ENCODE measurements around the gene KAT2A. TPM values are rescaled to one million over a fixed set of nuclear protein-coding genes. Genes with fewer than 3 reads are reported as not detected.

KAT2A gene
- polyA plus RNA-seq, 1 experiment, result 25.2 TPM

DNA sequence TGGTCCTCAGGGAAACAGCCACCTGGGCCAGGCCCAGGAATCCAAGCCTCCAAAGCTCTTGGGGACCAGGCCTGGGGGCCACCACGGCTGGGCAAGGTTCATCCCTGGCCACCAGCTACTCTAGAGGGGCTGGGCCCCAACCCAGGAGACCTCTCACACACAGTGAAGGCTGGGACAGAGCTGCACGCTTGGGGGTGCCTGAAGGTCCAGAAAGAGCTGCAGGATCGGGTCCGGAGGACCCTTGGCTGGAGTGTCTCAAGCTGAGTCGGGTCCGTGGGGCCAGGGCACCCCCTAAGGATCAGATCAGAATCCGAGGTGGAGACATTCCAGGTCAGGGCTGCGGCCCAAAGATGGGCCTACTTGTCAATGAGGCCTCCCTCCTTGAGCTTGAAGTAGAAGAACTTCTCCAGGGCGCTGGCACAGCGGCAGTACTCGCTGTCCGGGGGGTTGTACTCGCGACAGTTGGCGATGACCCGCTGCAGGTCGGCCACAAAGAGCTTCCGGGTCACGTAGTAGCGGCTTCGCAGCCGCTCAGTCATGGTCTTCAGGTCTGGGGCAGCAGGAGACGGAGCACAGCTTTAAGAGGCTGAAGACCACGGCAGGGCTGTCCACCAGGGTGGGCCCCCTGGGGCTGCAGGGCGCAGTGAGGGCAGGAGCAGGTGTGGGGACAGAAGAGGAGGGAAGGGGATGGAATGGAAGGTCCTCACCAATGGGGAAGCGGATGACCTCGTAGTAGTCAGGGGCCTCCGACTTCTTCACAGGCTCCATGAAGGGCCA lies 7.7 kb downstream of the KAT2A start:
- POLR2A ChIA-PET, result no interaction called here
- CTCF ChIA-PET, result interaction anchor here (0.6 to 11.1 kb wide), 10 partner anchors 14 to 152 kb away, joined by 3 to 163 read pairs (median 8); partner anchors contain the start of genes CNP, KCNH4, NKIRAS2 and ZNF385C
- TF ChIP-seq, protein P1, sequence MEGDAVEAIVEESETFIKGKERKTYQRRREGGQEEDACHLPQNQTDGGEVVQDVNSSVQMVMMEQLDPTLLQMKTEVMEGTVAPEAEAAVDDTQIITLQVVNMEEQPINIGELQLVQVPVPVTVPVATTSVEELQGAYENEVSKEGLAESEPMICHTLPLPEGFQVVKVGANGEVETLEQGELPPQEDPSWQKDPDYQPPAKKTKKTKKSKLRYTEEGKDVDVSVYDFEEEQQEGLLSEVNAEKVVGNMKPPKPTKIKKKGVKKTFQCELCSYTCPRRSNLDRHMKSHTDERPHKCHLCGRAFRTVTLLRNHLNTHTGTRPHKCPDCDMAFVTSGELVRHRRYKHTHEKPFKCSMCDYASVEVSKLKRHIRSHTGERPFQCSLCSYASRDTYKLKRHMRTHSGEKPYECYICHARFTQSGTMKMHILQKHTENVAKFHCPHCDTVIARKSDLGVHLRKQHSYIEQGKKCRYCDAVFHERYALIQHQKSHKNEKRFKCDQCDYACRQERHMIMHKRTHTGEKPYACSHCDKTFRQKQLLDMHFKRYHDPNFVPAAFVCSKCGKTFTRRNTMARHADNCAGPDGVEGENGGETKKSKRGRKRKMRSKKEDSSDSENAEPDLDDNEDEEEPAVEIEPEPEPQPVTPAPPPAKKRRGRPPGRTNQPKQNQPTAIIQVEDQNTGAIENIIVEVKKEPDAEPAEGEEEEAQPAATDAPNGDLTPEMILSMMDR (IDR thresholded peaks at IDR 0.05; ENCODE audit: insufficient read depth, low read depth, low read length), result no peak
- Histone ChIP-seq H3K27me3 (ENCODE audit: control insufficient read depth, insufficient read depth, low read length) (no peaks in the 10 kb centered on the region), H3K36me3 (ENCODE audit: control insufficient read depth, insufficient read depth, low read length) (peaks cover 16% of the 10 kb centered on the region), H3K4me3 (ENCODE audit: low read depth, low read length) (no peak overlapping the region)
- DNase-seq (ENCODE audit: low read depth), result no peak

DNA sequence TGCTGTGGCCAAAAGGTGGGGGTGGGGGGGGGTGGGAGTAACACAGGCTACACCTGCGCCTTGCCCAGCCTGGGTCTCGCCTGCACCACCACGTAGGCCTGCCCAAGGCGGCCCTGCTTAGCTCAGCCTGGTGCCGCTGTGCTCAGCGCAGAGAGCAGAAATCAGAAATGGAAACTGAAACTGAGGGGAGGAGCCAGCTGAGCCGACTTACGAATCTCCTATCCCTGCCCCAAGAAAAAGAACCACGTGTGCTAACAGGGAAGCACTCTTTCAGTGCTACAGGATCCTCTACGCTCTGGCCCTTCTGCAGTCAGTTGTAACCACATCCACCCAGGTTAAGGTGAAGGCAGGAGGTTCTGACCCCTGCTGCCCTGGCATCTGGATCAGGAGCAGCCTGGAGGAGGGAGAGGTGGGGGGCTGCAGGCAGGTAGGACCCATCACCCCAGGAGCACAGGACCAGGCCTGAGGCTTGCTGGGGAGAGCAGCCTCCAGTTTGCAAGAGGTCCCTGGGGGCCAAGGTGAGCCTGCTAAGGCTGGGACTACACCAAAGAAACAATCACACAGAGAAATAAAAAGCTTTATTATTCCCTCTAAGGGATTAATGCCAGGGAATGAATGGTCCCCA lies 8.5 kb downstream of the KAT2A start, which contains the start of gene DHX58:
Gene DHX58 (minus strand): TSS at position 163 of the 625 bp plus-strand sequence. CDS start 822 bp downstream, outside the sequence.
- TF ChIP-seq, protein P1 (IDR thresholded peaks at IDR 0.05; ENCODE audit: insufficient read depth, low read depth, low read length), result no peak
- Histone ChIP-seq H3K36me3 (ENCODE audit: control insufficient read depth, insufficient read depth, low read length) (peaks cover 11% of the 10 kb centered on the region), H3K4me3 (ENCODE audit: low read depth, low read length) (peak within 1 kb of the TSS; percentile 47), H3K27me3 (ENCODE audit: control insufficient read depth, insufficient read depth, low read length) (no peaks in the 10 kb centered on the region)
- POLR2A ChIA-PET, result no interaction called here
- DNase-seq (ENCODE audit: low read depth), result peak; percentile 47
- CTCF ChIA-PET, result interaction anchor here (0.9 to 11.1 kb wide), 7 partner anchors 9 to 151 kb away, joined by 3 to 163 read pairs (median 11); partner anchors contain the start of genes CNP, KCNH4, NKIRAS2 and ZNF385C

DNA sequence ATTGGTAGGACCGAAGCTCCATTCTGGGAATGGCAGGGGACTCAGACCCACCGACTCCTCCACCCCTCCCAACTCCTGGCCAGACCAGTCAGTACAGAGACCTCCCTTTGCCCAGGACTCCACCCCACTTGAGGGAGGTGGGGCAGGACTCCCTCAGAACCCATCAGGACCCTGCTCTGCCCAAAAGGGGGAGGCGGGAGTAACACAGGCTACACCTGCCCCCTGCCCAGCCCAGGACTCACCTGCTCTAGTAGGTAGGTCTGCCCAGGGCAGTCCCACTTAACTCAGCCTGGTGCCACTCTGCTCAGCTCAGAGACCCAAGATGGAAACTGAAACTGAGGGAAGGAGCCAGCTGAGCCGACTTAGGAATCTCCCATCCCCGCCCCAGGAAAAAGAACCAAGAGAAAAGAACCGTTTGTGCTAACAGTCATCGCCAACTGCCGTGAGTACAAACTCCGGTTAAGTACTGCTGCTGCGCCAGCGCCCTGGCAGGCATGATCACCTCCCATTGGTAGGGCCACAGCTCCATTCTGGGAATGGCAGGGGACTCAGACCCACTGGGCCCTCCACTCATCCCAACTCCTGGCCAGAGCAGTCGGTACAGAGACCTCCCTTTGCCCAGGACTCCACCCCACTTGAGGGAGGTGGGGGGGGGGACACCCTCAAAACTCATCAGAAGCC lies 9.2 kb downstream of the KAT2A start:
- ChIA-PET CTCF (interaction anchor here (0.6 to 11.1 kb wide), 8 partner anchors 8 to 150 kb away, joined by 3 to 163 read pairs (median 10); partner anchors contain the start of genes CNP, KCNH4 and ZNF385C), POLR2A (interaction anchor here (0.7 kb wide), 1 partner anchor 14 kb away, joined by 4 read pairs; no protein-coding TSS in a partner anchor)
- Histone ChIP-seq H3K27me3 (ENCODE audit: control insufficient read depth, insufficient read depth, low read length) (no peaks in the 10 kb centered on the region), H3K36me3 (ENCODE audit: control insufficient read depth, insufficient read depth, low read length) (peaks cover 11% of the 10 kb centered on the region), H3K4me3 (ENCODE audit: low read depth, low read length) (peak overlapping the region; percentile 47)
- TF ChIP-seq, protein P1 (IDR thresholded peaks at IDR 0.05; ENCODE audit: insufficient read depth, low read depth, low read length), result no peak
- DNase-seq (ENCODE audit: low read depth), result no peak

DNA sequence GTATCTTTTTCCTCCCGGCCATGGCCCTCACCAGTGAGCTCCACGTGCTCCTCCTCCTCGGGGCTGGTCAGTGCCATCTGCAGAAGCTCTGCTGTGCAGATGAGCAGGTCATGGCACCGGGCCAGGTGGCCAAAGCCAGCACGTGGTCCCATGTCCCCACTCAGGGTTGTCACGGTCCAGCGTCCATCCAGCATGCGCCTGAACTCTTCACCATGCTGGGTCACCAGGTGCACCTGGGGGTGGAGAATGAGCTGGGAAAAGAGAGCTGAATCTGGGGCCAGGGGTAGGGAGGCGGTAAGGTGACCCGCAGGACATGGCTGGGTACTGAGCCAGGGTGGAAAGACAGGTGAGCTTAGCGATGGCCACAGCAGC lies 9.9 kb downstream of the KAT2A start:
- CTCF ChIA-PET, result interaction anchor here (0.5 to 11.1 kb wide), 8 partner anchors 9 to 406 kb away, joined by 3 to 163 read pairs (median 7); partner anchors contain the start of genes CNP, KCNH4 and ZNF385C
- H3K4me3 ChIP-seq (ENCODE audit: low read depth, low read length), result no peak overlapping the region

More for the DNA sequence above, 9.9 kb downstream of the KAT2A start:
- TF ChIP-seq, protein P1 (IDR thresholded peaks at IDR 0.05; ENCODE audit: insufficient read depth, low read depth, low read length), result no peak
- no peak for DNase-seq (ENCODE audit: low read depth)
- Histone ChIP-seq H3K36me3 (ENCODE audit: control insufficient read depth, insufficient read depth, low read length) (peaks cover 11% of the 10 kb centered on the region), H3K27me3 (ENCODE audit: control insufficient read depth, insufficient read depth, low read length) (no peaks in the 10 kb centered on the region)
- POLR2A ChIA-PET, result no interaction called here
